AG04449 (cell line): ENCODE data around the gene SPINK2.

Experiments used
- CTCF ChIA-PET: fragments of 350-600 bp; formaldehyde crosslinking; extraction: SDS; loops from one replicate; lab custom pipeline; 2021; ENCODE audit warnings: antibody characterized with exemption; lab: Yijun Ruan, JAX
- POLR2A ChIA-PET: fragments of 400-600, 350-600 bp; formaldehyde crosslinking; extraction: SDS; loops from one replicate; lab custom pipeline; 2020; ENCODE audit warnings: antibody characterized with exemption, inconsistent platforms; lab: Yijun Ruan, JAX
- DNase-seq: peaks from one replicate; pipeline ENCODE4 v3.0.0-alpha.2; 2010; ENCODE audit warnings: low read depth, low spot score
- H3K4me3 ChIP-seq: 2 replicates; pipeline ENCODE4 v1.5.1; 2011; ENCODE audit warnings: low read depth, mild to moderate bottlenecking, control low read depth, low read length
- CTCF ChIP-seq: IDR thresholded peaks from one replicate; pipeline ENCODE4 v1.5.1; 2011; ENCODE audit warnings: mild to moderate bottlenecking, moderate library complexity, low read length, control low read depth, inconsistent platforms; ENCODE audit not compliant: insufficient read depth; ENCODE audit errors: missing control alignments

SPINK2 gene

GRCh38 chr4:56828784-56829535 is 7.5 kb upstream of the SPINK2 start:
- ChIA-PET POLR2A (no interaction called here), CTCF (interaction anchor here (1.3 kb wide), 1 partner anchor 253 kb away, joined by 3 read pairs; no protein-coding TSS in a partner anchor)
- no peak overlapping the region for H3K4me3 ChIP-seq
- TF ChIP-seq CTCF = no peak
- DNase-seq = no peak

GRCh38 chr4:56823933-56824600 is 2.6 kb upstream of the SPINK2 start:
- H3K4me3 ChIP-seq = no peak overlapping the region
- CTCF ChIA-PET = interaction anchor here (2.3 to 3.7 kb wide), 2 partner anchors 12 to 279 kb away, joined by 5 to 21 read pairs; no protein-coding TSS in a partner anchor
- DNase-seq = no peak
- POLR2A ChIA-PET = no interaction called here
- TF ChIP-seq CTCF = no peak

GRCh38 chr4:56818797-56819196 is 2.7 kb downstream of the SPINK2 start:
- CTCF ChIA-PET = no interaction called here
- no peak for TF ChIP-seq CTCF

GRCh38 chr4:56817840-56818491 is 3.5 kb downstream of the SPINK2 start:
- H3K4me3 ChIP-seq = no peak overlapping the region
- ChIA-PET CTCF (interaction anchor here (1.0 to 1.3 kb wide), 2 partner anchors 19 to 21 kb away, joined by 3 read pairs; no protein-coding TSS in a partner anchor), POLR2A (no interaction called here)
- no peak for TF ChIP-seq CTCF
- DNase-seq = no peak

More at GRCh38 chr4:56818797-56819196, 2.7 kb downstream of the SPINK2 start:
- POLR2A ChIA-PET = no interaction called here
- no peak overlapping the region for H3K4me3 ChIP-seq
- no peak for DNase-seq

- POLR2A ChIA-PET = no interaction called here
- no peak for TF ChIP-seq CTCF
- H3K4me3 ChIP-seq = no peak overlapping the region
- CTCF ChIA-PET = no interaction called here
- no peak for DNase-seq
Observed at GRCh38 chr4:56806666-56807065, 14.8 kb downstream of the SPINK2 start.
